ENCODE results near the gene BMX. TPM values are rescaled to one million over a fixed set of nuclear protein-coding genes. Genes with fewer than 3 reads are reported as not detected.

Gene BMX
- total RNA-seq, result under 1 TPM in 1 of 2 donors, not detected in 1; 0.52 TPM

DNA sequence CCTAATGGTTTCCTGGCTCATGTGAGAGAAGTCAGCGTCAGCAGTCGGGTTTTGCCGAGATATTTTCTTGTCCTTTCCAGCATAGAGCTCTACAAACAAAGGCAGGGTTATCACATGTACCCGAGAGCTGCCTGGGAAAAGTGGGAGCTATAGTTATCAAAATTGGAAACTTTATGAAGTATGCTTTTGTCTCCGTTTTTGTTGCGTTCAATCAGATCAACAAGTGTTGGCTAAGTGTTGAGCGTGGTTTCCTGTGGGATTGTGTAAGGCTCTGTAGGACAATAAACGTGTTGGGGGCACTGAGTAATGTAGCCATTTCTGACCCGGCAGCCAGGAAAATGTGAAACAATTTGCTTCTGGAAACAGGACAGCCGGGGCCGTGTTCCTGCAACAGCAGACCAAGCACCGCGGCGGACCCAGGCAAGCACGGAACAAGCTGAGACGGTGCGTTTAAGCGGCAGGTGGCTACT, at the start of gene BMX:
TSS of gene BMX (plus strand) at position 311 of the 470 bp plus-strand sequence. CDS start 7,547 bp downstream, outside the sequence.
- no peak for ATAC-seq
- Histone ChIP-seq H3K9me3 (no peaks in the 10 kb centered on the region), H3K4me1 (no peaks in the 10 kb centered on the region), H3K27me3 (no peaks in the 10 kb centered on the region), H3K27ac (no peak within 1 kb of the TSS), H3K4me3 (no peak within 1 kb of the TSS), H3K36me3 (replicated peaks in 1 of 2; ENCODE audit: insufficient read depth in 1 of 2, low read depth in 2 of 2) (no peaks in the 10 kb centered on the region)
- intact Hi-C loops (cut with DNase I), result no loop called here
- DNase-seq, result no peak
- TF ChIP-seq, protein P1, sequence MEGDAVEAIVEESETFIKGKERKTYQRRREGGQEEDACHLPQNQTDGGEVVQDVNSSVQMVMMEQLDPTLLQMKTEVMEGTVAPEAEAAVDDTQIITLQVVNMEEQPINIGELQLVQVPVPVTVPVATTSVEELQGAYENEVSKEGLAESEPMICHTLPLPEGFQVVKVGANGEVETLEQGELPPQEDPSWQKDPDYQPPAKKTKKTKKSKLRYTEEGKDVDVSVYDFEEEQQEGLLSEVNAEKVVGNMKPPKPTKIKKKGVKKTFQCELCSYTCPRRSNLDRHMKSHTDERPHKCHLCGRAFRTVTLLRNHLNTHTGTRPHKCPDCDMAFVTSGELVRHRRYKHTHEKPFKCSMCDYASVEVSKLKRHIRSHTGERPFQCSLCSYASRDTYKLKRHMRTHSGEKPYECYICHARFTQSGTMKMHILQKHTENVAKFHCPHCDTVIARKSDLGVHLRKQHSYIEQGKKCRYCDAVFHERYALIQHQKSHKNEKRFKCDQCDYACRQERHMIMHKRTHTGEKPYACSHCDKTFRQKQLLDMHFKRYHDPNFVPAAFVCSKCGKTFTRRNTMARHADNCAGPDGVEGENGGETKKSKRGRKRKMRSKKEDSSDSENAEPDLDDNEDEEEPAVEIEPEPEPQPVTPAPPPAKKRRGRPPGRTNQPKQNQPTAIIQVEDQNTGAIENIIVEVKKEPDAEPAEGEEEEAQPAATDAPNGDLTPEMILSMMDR (IDR thresholded peaks at IDR 0.05), result no peak
- TF ChIP-seq POLR2A (IDR thresholded peaks at IDR 0.05), result no peak
- 50 to 69% methylated on average over 18 of the region's 18 CpGs for WGBS, 2 donors

DNA sequence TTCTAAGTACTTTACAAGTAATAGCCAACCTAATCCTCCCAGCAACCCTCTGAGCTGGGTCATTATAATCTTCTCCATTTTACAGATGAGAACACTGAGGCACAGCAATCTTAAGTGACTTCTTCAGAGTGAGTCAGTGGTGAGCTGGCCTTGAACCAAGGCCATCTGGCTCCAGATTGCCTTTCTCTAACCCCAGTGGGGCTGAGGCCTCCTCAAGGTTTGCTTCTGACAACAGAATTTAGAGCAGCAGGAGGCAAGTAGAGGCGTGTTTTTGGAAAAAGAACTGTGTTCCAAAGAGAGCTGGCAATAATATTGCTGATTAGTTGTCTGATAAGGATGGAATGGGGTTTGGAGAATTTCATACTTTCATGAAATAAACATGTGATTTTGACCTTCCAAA, 48.7 kb upstream of the BMX start:
- H3K4me1 ChIP-seq, result no peaks in the 10 kb centered on the region
- WGBS, 2 donors, result 50 to 60% methylated on average over 1 of the region's 1 CpG
- intact Hi-C loops (cut with DNase I), result no loop called here
- TF ChIP-seq, protein P1 (IDR thresholded peaks at IDR 0.05), result no peak
- TF ChIP-seq POLR2A (IDR thresholded peaks at IDR 0.05), result no peak
- no peak for ATAC-seq
- H3K36me3 ChIP-seq (replicated peaks in 1 of 2; ENCODE audit: insufficient read depth in 1 of 2, low read depth in 2 of 2), result no peaks in the 10 kb centered on the region
- H3K4me3 ChIP-seq, result no peak overlapping the region
- peak in 1 of 4 donors; percentile 2 for DNase-seq
- no peaks in the 10 kb centered on the region for H3K9me3 ChIP-seq
- no peaks in the 10 kb centered on the region for H3K27me3 ChIP-seq
- no peak overlapping the region for H3K27ac ChIP-seq

DNA sequence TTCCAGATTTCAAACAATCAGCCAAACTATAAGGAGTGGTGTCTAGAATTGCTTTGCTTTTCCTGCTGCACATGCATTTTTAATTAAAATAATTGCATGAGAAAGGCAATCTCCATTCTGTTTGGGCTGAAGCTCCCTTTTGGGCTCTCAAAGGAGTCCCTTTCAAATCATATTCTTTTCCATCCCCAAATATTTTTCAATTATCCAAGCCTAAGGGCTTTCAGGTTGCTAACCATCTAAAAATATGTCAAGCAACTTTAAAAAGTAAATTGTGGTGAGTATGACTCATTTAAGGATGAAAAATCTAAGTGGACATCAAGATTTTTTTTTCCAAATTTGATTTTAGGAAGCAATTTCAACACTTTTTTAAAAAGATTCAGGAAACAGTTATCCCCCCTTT, 35.9 kb upstream of the BMX start:
- DNase-seq, result no peak
- no peaks in the 10 kb centered on the region for H3K4me1 ChIP-seq
- H3K9me3 ChIP-seq, result no peaks in the 10 kb centered on the region
- H3K27me3 ChIP-seq, result no peaks in the 10 kb centered on the region
- H3K36me3 ChIP-seq (replicated peaks in 1 of 2; ENCODE audit: insufficient read depth in 1 of 2, low read depth in 2 of 2), result no peaks in the 10 kb centered on the region
- TF ChIP-seq, protein P1 (IDR thresholded peaks at IDR 0.05), result no peak
- TF ChIP-seq POLR2A (IDR thresholded peaks at IDR 0.05), result no peak
- H3K27ac ChIP-seq, result no peak overlapping the region
- intact Hi-C loops (cut with DNase I), result loop anchor here (10.0 kb wide), 1 partner anchor 110 kb away; no protein-coding TSS in a partner anchor
- ATAC-seq, result no peak
- H3K4me3 ChIP-seq, result no peak overlapping the region

DNA sequence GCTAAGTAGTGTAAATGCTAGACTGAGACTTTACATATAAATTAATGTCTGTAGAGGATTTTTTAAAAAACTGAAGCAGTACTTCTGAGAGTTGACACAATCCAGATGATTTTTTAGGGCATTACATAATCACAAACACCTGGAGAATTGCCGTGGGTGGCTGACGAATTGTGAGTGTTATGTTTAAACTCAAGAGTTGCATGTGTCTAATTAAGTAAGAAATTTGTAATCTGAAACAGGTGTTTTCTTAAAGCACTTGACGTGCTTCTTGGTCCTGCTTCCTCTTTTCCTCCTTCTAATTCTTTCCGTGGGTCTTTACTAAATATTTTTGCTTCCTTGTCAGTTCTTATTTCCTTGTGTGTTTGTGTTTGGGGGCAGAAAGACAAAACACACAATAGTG, 35.3 kb upstream of the BMX start:
- Histone ChIP-seq H3K27ac (no peak overlapping the region), H3K36me3 (replicated peaks in 1 of 2; ENCODE audit: insufficient read depth in 1 of 2, low read depth in 2 of 2) (no peaks in the 10 kb centered on the region), H3K4me3 (no peak overlapping the region), H3K27me3 (no peaks in the 10 kb centered on the region), H3K4me1 (no peaks in the 10 kb centered on the region), H3K9me3 (no peaks in the 10 kb centered on the region)
- intact Hi-C loops (cut with DNase I), result loop anchor here (10.0 kb wide), 1 partner anchor 111 kb away; no protein-coding TSS in a partner anchor
- TF ChIP-seq POLR2A (IDR thresholded peaks at IDR 0.05), result no peak
- TF ChIP-seq, protein P1 (IDR thresholded peaks at IDR 0.05), result no peak
- no peak for DNase-seq
- ATAC-seq, result no peak
- 22 to 27% methylated on average over 4 of the region's 4 CpGs for WGBS, 2 donors

Measured in body of pancreas (tissue), 4 donors.